ENCODE results near the gene FALEC.

- TF ChIP-seq CTCF (IDR thresholded peaks at IDR 0.05) (no peak), ZFX (IDR thresholded peaks at IDR 0.05; ENCODE audit: borderline replicate concordance) (no peak)
Observed at GRCh38 chr1:150555971-150556865, 40.7 kb downstream of the FALEC start.

Measured in 22Rv1 (cell line).